CD4-positive, alpha-beta T cell treated with Interferon gamma for 1 hour (primary cell): Measurements from ENCODE around the gene SMCO1.
"Not testable (repeated sequence)": the region's sequence is repeated elsewhere in the genome, so short reads cannot be mapped to it uniquely, and the experiment has no call there.

Experiments
- DNase-seq: peaks from one replicate; pipeline ENCODE4 v3.0.0-alpha.2; 2020

The SMCO1 gene

DNA sequence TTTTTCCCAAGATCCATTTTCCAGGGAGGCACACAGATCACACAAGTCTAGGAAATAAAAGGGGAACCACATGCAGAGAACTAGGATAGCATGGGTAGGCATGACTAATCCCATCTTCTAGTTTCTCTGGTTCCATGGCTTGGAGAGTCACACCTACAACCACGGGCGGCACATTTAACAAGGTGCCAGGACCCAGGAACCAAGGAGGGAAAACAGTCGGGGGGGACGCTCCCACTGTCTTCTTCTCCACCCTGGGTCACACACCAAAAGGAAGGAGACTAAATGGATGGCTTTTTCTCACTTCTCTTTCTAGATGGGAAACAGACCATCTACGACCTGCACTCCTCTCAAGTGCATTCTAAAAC is 4.6 kb upstream of the SMCO1 start:
- DNase-seq = no peak

DNA sequence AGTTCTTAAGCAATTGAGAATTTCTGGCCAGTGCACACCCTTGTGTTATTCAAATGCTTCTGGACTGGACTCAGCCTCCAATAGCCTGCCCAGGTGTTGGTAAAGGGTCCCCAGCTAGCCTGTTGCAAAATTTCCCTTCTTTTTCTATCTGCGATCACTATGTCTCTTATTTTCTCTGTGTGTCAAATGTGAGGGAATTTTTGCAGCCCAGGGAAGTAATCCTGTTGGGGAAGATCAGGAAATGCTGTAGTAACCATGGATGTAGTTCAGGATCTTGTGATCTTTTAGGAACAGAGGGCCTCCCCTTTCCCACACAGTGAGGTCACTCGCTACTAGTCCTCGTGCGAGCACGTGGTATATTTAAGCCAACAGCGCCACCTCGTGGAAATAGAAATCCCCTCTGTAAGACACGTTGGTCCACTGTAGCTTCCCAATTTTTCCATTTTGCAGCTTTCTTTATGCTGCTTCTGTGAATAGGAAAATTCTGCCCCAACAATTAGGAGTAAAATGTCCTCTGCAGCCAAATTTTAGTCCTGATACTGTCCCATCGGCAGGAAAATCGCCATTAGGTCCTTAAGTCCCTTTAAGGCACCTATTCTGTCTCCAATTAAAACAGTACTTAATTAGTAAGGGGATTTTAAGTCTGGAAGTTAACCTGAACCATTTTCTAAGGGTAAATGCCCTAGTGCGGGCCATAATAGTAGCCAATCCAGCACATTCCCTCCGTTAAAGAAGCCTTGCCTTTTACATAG is 4.0 kb upstream of the SMCO1 start:
- peak; percentile 26 for DNase-seq

DNA sequence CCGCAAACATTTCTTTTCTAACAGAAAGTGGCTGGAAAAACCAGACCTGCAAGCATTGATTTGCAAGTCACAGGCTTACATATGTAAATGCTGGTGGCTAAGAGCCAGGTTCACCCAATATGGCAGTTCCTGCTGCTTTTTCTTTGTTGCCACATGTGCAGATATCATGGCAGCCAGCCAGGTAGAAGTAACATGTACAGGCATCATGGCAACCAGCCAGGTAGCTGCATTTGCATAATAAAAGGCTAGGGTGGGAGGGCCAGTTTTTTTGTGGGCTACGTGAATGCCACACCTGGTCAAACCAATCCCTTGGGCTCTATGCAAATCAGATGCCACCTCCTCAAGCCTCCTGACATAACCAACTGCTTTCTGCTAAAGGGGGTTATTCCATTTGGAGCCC is 2.8 kb upstream of the SMCO1 start:
- DNase-seq = no peak

DNA sequence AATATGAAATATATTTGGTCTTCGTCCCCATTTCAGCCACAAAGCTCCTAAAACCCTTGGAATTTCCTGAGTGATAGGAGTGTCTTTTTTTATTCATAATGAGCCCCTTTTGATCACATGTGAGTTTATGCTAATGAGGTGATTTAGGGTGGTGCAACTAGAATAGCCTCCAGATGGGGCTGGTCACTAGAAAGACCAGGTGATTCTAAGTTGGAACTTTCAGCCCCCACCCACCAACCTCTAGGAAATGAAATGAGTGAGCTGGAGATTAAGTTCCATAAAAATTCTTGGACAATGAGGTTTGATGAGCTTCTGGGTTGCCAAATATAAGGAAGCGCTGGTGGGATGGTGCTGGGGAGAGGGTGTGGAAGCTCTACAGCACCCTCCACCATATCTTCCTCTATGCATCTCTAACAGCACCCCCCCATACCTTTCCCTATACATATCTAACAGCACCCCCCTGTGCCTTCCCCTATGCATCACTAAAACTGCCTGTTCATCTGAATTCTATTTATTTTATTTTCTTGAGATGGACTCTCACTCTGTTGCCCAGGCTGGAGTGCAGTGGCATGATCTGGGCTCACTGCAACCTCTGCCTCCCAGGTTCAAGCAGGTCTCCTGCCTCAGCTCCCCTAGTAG is 2.1 kb upstream of the SMCO1 start:
- no peak for DNase-seq

DNA sequence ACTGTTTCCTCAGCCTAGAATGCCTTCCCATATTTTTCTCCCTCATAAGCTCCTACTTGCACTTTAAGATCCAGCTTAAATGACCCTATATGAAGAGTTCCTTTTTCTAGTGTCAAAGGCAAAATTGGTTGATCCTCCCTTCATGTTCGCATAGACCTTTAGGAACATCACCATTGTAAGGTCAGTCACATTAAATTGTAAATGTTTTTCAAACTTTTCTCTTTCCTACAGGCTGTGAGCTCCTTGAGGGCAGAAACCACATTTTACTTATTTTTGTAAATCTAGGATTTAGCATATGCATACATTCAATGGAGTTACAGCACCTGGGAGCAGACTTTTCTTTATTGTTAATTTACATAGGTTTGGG is 813 bp downstream of the SMCO1 start:
- no peak for DNase-seq

DNA sequence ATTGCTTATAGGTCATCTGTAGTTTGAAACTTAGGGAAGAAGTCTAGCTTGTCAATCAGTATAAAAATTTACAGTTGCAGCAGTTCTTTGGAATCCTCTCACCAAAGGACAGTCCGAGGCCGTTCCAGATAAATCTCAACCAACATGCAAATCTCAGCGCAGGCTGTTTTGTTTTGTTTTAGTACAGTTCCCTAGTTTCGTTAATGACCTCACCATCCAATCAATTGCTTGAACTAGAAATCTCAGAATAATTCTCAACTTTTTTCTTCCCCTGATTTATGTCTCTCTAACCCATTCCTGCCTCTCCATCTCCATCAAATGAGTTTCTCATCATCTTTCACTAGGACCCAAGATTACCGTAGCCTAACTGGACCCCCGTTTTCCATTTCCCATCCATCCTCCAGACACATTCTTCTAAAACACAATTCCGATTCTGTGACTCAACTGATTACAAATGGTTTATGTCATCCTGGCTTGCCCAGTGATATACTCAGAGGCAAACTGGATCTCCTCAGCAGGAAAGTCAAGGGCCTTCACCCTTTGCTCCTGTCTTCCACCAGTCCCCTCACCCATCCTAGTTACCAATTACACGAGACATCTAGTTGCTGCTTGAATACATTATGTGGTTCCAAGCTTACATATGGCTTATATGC is 1.3 kb downstream of the SMCO1 start:
- no peak for DNase-seq

DNA sequence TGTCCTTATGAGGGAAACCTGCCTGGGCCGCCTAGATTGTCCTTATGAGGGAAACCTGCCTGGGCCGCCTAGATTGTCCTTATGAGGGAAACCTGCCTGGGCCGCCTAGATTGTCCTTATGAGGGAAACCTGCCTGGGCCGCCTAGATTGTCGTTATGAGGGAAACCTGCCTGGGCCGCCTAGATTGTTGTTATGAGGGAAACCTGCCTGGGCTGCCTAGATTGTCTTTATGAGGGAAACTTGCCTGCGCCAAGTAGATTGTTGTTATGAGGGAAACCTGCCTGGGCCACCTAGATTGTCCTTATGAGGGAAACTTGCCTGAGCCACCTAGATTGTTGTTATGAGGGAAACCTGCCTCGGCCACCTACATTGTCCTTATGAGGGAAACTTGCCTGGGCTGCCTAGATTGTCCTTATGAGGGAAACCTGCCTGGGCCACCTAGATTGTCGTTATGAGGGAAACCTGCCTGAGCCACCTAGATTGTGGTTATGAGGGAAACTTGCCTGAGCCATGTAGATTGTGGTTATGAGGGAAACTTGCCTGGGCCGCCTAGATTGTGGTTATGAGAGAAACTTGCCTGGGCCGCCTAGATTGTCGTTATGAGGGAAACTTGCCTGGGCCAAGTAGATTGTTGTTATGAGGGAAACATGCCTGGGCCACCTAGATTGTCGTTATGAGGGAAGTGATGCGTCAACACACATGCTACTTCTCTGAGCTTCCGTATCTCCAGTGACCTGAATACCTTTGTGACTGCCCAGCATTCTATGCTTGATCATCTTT is 3.3 kb downstream of the SMCO1 start:
- not testable (repeated sequence) for DNase-seq

DNA sequence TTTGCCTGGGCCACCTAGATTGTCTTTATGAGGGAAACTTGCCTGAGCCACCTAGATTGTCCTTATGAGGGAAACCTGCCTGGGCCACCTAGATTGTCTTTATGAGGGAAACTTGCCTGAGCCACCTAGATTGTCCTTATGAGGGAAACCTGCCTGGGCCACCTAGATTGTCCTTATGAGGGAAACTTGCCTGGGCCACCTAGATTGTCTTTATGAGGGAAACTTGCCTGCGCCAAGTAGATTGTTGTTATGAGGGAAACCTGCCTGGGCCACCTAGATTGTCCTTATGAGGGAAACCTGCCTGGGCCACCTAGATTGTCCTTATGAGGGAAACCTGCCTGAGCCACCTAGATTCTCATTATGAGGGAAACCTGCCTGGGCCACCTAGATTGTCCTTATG is 4.0 kb downstream of the SMCO1 start:
- DNase-seq = not testable (repeated sequence)

DNA sequence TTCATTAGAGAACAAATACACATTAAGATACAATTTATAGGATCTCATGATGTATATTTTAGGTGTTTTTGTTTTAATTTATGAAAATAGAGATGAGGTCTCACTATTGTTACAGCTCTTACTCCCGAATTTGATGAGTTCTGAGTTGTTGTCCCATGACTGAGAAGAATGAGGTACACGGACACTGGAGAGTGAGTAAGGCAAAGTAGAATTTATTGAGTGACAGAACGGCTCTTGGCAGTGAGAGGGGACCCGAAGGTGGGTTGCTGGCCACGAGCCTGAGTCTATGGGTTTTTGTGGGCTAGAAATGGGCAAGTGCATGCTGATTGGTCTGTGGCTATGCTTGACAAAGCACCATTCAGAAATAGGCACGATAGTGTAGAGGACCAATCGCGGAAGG is 8.5 kb downstream of the SMCO1 start:
- DNase-seq = no peak

DNA sequence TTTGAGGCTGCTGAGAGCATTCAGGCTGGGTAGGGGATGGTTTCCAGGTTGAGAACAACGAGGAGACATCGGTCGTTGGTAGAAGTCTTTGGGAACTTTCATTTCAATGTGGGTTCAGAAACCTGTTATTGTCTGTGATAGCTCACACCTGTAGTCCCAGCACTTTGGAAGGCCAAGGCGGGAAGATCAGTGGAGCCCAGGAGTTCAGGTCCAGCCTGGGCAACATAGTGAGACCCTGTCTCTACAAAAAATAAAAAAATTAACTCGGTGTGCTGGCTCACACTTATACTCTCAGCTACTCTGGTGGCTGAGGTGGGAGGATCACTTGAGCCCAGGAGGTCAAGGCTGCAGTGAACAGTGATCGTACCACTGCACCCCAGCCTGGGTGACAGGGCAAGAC is 10.6 kb downstream of the SMCO1 start:
- DNase-seq = no peak

DNA sequence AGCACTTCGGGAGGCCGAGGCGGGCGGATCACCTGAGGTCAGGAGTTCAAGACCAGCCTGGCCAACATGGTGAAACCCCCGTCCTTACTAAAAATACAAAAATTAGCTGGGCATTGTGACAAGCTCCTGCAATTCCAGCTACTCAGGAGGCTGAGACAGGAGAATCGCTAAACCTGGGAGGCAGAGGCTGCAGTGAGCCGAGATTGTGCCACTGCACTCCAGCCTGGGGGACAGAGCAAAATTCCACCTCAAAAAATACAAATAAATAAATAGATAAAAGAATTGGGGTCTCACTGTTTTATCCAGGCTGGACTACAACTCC is 11.1 kb downstream of the SMCO1 start:
- not testable (repeated sequence) for DNase-seq

DNA sequence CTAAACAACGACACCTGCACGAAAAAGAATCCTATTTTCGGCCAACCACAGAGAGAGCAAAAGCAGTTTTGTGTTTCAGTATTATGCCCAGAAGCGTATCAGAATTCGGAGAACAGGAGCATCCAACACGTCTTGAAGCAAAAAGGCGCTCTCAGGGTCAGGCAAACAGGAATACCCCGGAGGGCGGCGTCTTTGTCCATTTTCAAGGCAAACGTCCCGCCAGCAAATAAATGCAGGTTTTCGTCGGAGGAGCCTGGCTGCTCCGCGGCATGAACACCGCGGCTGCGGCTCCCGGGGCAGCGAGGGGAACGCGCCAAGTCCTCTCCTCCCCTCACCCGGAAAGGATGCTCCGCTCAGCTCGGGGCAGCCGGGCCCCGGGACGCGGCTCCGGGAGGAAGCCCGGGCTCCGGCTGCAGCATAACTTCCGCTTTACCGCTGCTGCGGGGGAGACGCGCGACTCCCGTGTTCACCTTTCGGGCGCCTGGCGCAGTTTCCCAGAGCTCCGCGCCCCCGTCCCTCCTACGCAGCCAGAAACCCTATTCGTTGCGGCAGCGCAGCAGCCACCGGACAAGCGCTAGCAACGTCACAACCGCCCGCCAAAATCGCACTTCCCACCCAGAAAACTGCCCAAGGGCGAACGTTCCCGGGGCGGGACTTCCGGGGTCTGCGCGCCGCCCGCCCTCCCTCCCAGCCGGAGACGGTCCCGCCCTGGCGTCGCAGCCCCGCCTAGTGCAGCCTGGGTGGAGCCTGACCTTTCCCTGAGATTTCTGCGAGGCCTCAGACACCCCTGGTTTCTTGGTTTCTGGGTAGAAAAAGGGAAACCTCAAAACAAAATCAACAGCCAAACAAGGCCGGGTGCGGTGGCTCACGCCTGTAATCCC is 11.7 kb downstream of the SMCO1 start, which contains the start of gene RNF168:
Gene RNF168 (minus strand): TSS at position 573 of the 881 bp plus-strand sequence. CDS start 595 bp downstream, outside the sequence.
- peak; percentile 90 for DNase-seq

DNA sequence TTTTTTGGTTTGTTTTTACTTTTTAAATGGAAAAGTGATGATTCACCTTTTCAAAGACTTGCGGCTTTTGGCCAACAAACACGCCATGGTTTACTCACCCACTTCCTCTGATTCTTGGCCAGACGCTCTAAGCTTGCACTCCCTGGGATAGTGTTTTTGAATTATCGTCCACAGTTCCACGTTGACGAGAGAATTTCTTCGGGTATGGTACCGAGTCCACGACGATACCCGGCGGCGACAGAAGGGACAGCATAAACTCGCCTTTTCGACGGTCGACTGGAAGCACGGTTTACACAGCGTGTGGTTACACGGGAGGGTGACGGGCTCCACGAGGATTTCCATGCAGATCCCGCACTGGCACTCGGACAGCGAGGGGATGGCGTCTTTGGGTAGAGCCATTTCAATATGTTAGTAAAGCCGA is 12.4 kb downstream of the SMCO1 start:
- DNase-seq = peak; percentile 41

DNA sequence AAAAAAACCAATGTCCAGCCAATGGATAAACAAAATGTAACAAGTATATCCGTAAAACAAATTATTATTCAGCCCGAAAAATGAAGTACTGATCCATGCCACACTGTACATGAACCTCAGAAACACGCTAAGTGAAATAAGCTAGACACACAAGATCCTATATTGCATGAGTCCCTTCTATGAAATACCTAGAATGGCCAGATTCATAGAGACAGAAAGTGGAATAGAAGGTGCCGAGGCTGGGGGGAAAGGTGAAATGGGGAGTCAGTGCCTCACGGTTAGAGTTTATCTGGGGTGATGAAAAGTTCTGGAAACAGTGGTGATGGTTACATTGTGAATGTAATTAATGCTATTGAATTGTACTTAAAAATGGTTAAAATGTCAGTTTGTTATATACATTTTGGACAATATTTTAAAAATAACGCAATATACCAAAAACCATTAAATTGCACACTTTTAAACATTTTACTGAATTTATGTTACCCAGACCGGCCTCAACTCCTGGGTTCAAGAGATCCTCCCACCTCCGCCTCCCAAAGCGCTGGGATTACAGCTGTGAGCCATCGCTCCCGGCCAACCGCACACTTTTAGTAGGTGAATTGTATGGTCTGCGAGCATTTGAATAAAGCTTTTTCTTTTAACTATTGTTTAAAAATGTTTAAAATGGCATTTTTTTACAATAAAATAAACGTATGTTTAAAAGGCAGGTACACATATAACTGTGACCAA is 13.7 kb downstream of the SMCO1 start:
- no peak for DNase-seq

DNA sequence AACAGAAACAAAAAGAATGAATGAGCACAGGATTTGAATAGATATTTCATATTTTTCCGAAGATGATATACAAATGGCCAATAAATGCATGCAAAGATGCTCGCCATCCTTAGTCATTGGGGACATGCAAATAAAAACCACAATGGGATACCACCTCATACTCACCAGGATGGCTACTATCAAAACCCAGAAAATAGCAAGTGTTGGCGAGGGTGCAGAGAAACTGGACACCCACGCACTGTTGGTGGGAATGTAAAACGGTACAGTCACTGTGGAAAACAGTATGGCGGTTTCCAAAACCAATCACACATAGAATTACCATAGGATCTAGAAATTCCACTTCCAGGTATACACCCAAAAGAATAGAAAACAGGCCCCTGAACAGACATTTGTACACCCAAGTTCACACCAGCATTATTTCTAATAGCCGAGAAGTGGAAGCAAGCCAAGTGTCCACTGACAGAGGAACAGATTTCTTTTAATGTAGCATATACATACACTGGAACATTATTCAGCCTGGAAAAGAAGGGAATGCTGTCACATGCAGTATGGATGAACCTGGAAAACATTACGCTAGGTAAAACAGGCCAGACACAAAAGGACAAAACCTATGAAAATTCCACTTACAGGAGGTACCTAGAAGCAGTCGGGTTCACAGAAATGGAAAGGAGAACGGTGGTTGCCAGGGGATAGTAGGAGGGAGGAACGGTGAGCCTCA is 15.2 kb downstream of the SMCO1 start:
- DNase-seq = no peak

DNA sequence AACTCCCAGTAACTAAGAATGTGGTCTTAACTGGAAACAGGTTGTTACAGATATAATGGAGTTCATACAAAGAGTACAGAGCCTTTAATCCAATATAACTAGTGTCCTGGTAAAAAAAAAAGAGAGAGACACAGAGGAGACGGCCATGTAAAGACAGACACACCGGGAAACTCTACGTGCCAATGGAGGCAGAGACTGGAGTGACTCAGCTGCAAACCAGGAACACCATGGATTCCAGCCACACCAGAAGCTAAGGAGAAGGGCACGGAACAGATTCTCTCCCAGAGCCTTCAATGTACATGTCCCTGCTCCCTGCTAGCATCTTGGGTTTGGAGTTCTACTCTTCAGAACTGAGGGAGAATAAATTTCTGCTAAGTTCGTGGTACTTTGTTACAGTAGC is 16.1 kb downstream of the SMCO1 start:
- no peak for DNase-seq

DNA sequence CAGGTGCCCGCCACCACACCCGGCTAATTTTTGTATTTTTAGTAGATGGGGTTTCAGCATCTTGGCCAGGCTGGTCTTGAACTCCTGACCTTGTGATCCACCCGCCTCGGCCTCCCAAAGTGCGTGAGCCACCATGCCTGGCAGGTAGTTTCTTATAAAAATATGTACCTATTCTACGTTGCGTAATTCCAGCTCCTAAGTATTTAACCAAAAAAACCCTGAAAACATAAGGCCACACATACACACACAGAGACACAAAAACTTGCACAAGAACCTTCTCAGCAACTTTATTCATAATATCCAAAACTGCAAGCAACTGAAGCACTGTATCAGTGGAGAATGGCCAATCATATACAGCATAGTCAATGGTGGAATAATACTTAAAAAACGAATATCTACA is 16.8 kb downstream of the SMCO1 start:
- DNase-seq = no peak

DNA sequence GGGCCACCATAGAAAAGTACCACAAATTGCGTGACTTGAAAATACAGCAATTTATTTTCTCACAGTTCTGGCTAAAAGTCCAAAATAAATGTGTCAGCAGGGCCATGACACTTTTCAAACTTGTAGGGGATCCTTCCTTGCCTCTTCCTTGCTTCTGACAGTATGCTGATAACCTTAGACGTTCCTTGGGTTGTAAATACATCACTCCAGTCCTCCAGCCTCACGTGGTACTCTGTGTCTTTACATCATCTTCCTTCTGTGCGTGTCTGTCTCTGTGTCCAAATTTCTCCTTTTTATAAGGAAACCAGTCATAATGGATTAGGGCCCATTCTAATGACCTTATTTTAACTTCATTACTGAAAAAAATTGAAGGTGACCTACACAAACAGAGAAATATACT is 19.0 kb downstream of the SMCO1 start:
- DNase-seq = no peak

DNA sequence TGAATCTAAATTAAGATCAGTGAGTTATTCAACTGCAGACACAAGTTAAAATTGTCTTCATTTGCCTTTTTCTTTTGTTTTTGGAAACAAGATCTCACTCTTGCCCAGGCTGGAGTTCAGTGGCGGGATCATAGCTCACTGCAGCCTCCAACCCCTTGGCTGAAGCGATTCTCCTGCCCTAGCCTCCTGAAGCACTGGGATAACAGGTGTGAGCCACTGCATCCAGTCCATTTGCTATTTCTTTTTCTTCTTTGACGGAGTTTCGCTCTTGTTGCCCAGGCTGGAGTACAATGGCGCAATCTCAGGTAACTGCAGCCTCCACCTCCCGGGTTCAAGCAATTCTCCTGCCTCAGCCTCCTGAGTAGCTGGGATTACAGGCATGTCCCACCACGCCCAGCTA is 21.9 kb downstream of the SMCO1 start:
- DNase-seq = no peak

DNA sequence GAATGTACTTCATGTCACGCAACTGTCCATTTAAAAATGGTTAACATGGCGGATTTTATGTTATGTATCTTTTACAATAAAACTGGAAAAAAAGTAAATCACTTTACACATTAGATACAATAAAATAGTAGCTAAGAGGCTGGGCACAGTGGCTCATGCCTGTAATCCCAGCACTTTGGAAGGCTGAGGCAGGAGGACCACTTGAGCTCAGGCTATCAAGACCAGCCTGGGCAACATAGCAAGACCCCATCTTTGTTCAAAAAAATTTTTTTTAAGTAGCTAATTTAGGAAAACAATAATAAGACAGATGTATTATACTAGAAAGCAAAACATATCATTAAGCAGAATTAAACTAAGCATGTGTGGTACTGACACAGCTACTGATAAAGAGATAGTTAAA is 23.1 kb downstream of the SMCO1 start:
- no peak for DNase-seq

DNA sequence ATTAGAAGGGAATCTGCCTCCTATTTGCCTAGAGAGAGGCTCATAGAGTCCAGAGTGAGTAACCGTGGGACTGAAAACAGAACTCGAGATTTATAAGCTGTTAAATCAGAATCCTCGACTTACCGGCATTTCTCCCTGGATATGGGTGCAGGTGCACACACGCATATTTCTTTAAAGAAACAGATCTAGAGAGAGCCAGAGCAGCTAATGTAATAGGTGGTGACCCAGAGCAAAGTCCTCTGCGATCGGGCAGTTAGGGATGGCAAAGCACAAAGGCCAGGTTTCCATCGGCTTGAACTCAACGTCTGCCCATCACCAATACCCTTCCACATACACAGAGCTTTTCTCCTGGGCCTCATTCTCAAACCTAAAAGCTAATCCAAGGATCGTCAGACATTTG is 25.4 kb downstream of the SMCO1 start:
- DNase-seq = no peak
